WTC11 (cell line): ENCODE data around the gene MT2A.

ENCODE experiments used
- CREB1 ChIP-seq: sonication (generic); formaldehyde crosslinking; IDR thresholded peaks from 2 replicates; pipeline ENCODE4 v1.8.0; 2023; ENCODE audit warnings: mild to moderate bottlenecking, missing genetic modification reagents
- CTCF ChIP-seq: fragments of 200-600 bp; IDR thresholded peaks from 2 replicates; pipeline ENCODE4 v1.8.0; 2022; ENCODE audit warnings: antibody characterized with exemption
- E2F1 ChIP-seq: sonication (generic); formaldehyde crosslinking; IDR thresholded peaks from 2 replicates; pipeline ENCODE4 v1.8.0; 2022; ENCODE audit warnings: mild to moderate bottlenecking, missing genetic modification reagents
- ELF4 ChIP-seq: sonication (generic); formaldehyde crosslinking; IDR thresholded peaks from 2 replicates; pipeline ENCODE4 v1.8.1; 2022; ENCODE audit warnings: low read depth, mild to moderate bottlenecking, moderate library complexity, missing genetic modification reagents
- ESRRA ChIP-seq: sonication (generic); formaldehyde crosslinking; IDR thresholded peaks from 2 replicates; pipeline ENCODE4 v1.8.1; 2022; ENCODE audit warnings: mild to moderate bottlenecking, missing genetic modification reagents, borderline replicate concordance
- JUN ChIP-seq: sonication (generic); formaldehyde crosslinking; IDR thresholded peaks from 2 replicates; pipeline ENCODE4 v1.8.0; 2023; ENCODE audit warnings: mild to moderate bottlenecking, missing genetic modification reagents
- MAX ChIP-seq: sonication (generic); formaldehyde crosslinking; IDR thresholded peaks from 2 replicates; pipeline ENCODE4 v1.8.0; 2022; ENCODE audit warnings: mild to moderate bottlenecking, missing genetic modification reagents
- NFATC4 ChIP-seq: fragments of 250-450 bp; sonication (Bioruptor Pico); IDR thresholded peaks from 2 replicates; pipeline ENCODE4 v1.9.0; 2021; ENCODE audit warnings: mild to moderate bottlenecking
- TEAD4 ChIP-seq: sonication (generic); formaldehyde crosslinking; IDR thresholded peaks from 2 replicates; pipeline ENCODE4 v1.8.0; 2022; ENCODE audit warnings: mild to moderate bottlenecking, missing genetic modification reagents
- USF1 ChIP-seq: sonication (generic); formaldehyde crosslinking; IDR thresholded peaks from 2 replicates; pipeline ENCODE4 v1.8.0; 2022; ENCODE audit warnings: mild to moderate bottlenecking, missing genetic modification reagents
- ZNF532 ChIP-seq: fragments of 250-450 bp; sonication (Bioruptor Pico); IDR thresholded peaks from 2 replicates; pipeline ENCODE4 v1.9.0; 2021; ENCODE audit warnings: mild to moderate bottlenecking, borderline replicate concordance

GRCh38 chr16:56635441-56635967, 27.1 kb downstream of the MT2A start:
- TF ChIP-seq TEAD4 (no peak), MAX (CRISPR knock-in tag) (no peak), CTCF (no peak), CREB1 (CRISPR knock-in tag) (no peak), ESRRA (CRISPR knock-in tag) (no peak), E2F1 (CRISPR knock-in tag) (no peak), USF1 (CRISPR knock-in tag) (no peak), ZNF532 (CRISPR knock-in tag) (no peak), ELF4 (CRISPR knock-in tag) (no peak), NFATC4 (CRISPR knock-in tag) (no peak), JUN (CRISPR knock-in tag) (no peak)
